Measurements from ENCODE around the gene SLCO3A1.

Gene SLCO3A1

DNA sequence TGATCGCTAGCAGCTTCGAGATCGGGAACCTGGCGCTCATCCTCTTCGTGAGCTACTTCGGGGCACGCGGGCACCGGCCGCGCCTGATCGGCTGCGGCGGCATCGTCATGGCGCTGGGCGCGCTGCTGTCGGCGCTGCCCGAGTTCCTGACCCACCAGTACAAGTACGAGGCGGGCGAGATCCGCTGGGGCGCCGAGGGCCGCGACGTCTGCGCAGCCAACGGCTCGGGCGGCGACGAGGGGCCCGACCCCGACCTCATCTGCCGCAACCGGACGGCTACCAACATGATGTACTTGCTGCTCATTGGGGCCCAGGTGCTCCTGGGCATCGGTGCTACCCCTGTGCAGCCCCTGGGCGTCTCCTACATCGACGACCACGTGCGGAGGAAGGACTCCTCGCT lies 62.5 kb downstream of the SLCO3A1 start:
- no peak for DNase-seq

DNA sequence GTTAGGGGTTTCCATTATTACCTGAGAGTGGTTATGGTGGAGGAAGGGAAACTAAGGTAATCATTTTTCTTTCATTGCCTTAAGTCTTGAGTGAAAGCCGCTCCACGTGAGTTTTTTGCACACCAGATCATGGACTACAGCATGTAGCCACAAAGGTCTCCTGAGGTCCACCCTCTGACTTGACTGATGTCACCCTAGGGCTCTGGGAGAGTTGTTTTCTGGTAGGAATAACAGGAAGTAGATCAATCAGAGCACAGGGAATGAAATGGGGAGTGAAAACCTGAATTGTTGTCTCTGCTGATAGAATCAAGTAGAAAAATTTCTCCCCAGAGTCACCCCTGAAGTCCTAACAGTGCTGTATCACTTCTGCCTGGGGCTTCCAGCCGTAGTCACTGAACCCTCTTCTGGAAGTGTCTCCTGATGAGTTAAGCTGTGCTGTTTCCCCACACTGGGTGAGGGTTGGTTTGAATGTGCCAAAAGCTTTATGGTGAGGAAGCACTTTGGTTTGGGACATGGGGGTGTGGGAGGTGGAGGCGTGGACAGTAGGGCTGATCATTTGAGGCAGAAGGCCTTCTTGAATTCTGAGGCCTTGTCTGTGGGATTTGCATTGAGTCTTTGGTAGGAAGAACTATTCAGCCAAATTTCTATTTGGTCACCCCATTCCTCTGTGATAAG lies 64.3 kb downstream of the SLCO3A1 start:
- no peak for DNase-seq

DNA sequence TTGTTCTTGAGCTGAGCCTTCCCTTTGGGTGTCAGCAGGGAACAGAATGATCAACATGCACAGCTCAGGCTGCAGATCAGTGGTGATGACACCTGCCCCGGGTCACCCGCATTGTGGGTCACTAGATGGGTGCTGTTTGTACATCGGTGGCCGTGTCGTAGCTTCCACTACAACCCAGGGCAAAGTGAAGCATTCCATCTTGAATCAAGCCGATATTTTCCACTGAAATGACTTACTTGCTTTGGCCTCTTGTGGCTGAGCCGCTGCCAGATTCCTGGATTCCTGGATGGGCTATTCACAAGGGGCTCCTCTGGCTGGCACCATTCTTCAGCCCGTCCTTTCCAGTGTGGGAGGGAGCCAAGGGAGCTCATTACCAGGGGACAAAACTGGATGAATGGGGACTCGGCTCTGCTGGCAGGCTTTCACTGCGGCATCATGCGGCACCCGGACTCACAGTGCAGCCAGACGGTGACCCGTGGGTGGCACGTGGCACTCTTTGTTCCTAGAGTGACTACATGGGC lies 65.6 kb downstream of the SLCO3A1 start:
- DNase-seq = no peak

GRCh38 chr15:91921188-91921842 lies 67.8 kb downstream of the SLCO3A1 start:
- DNase-seq = no peak

DNA sequence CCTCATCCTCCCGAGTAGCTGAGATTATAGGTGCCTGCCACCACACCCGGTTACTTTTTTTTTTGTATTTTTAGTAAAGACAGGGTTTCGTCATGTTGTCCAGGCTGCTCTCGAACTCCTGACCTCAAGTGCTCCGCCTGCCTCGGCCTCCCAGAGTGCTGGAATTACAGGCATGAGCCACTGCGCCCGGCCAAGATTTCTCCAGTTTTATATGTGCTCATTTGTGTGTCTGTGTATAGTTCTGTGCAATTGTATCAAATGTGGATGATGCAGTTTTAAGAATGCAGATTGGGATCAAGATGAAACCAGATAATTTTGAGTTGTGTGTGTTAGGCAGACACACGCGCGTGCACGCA lies 68.3 kb downstream of the SLCO3A1 start:
- DNase-seq = no peak

GRCh38 chr15:91922646-91923547 lies 69.4 kb downstream of the SLCO3A1 start:
- DNase-seq = no peak

- DNase-seq = no peak
Measured at GRCh38 chr15:91924183-91924582, 70.7 kb downstream of the SLCO3A1 start.

DNA sequence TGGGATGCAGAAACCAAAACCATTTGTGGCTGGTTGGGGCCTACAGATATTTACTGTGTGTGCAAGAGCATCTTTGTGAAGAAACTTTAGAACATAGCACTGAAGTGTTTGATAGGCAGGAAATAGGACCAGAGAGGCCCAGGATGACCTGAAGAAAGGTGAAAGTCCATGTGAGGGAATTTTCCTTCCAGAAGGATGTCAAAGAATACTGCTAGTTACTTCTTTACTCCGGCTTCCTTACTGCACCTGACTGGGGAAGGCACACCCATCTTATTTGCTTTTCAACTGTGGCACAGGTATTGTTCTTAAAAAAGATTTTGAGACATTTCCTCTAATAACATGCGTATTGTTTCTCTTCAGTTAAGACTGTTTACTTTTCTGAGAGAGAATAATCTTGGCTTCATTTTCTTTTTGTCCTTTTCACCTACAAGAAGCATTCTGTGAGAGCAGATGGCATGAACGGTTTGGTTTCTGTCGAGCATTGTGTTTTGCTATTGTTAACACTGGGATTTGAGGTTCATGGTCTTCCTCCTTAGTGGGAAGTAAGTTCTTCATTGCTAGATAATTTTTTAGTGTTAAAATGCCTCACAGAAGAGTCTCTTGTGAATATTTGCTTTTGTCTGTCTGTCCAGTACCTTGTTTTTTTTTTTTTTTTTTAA lies 71.5 kb downstream of the SLCO3A1 start:
- DNase-seq = no peak

DNA sequence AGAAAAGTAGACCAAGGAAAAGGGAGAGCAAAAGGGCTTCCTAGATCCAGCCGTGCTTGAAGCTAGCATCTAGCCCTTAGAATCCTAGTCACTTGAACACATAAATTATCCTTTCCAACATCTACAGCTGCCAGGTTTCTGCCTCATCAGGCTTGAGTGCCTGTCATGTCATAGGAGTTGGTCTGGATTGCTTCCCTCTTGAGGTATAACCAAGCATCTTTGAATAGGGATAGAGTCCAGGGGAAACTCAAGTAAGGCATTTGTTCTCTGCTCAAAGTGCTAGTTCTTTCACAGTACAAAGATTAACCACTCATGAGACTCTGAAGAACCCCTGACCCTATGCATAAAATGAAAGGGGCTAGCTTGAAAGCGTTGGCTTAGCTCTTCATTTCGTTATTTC lies 72.3 kb downstream of the SLCO3A1 start:
- DNase-seq = no peak

GRCh38 chr15:91926908-91927270 lies 73.4 kb downstream of the SLCO3A1 start:
- no peak for DNase-seq

GRCh38 chr15:91927585-91927984 lies 74.1 kb downstream of the SLCO3A1 start:
- no peak for DNase-seq

DNA sequence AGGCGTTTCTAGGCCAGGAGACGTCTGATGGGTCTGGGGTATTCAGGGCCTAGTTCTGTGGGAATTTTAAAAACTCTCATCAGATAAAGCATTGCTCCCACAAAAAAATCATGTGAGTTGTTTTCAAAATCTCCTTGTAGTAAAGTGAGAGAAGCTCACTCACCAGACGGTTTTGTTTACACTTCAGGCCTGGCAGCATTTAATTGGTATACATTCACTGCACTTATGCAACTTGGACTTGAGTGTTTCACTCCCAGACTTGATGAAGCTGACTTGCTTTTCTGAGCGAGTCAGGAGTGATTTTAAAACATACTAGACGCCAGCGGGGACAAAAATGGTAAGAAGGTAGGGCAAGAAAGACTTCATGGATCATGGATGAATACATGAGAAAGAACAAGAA lies 75.2 kb downstream of the SLCO3A1 start:
- DNase-seq = no peak

GRCh38 chr15:91929509-91929908 lies 76.0 kb downstream of the SLCO3A1 start:
- no peak for DNase-seq

- no peak for DNase-seq
Measured at GRCh38 chr15:91930092-91930491, 76.6 kb downstream of the SLCO3A1 start.

GRCh38 chr15:91936182-91936775 lies 82.8 kb downstream of the SLCO3A1 start:
- no peak for DNase-seq

GRCh38 chr15:91936927-91937326 lies 83.4 kb downstream of the SLCO3A1 start:
- DNase-seq = no peak

DNA sequence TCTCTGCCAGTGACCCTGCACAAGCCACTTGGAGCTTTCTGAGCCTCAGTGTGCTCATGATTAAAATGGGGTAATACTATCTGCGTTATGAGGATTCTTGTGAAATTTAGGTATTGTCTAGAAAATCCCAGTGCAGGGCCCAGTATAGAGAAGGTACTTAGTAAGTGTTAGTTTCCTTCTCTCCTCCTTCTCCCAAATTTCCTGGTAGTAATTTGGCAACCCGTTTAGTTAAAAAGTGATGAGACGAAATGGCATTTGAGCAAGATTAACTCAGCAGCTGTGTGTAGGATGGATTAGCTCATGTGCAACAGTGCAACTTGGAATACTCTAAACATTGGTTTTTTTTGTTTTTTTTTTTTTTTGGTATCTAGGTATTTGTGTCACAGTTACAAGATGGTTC lies 84.6 kb downstream of the SLCO3A1 start:
- no peak for DNase-seq

DNA sequence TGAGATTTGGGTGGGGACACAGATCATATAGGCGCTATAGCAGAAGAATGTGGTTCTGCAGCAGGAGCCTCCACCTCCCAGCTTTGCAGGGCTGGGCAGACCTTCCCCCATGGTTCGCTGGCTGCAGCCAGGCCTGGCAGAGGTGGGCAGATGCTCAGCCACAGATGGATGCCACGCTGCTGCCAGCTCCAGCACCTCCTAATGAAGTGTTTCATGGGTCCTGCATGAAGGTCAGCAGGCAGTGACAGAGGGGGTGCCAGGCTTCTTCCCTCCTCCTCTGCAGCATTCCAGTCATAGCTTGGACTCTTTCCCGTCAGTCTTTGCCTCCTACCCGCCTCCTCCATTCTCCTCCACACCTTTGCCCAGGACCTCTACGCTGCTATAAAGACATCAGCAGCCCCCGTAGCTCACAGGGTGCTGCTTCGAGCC lies 85.9 kb downstream of the SLCO3A1 start:
- no peak for DNase-seq

GRCh38 chr15:91940496-91941381 lies 87.2 kb downstream of the SLCO3A1 start:
- DNase-seq = no peak

DNA sequence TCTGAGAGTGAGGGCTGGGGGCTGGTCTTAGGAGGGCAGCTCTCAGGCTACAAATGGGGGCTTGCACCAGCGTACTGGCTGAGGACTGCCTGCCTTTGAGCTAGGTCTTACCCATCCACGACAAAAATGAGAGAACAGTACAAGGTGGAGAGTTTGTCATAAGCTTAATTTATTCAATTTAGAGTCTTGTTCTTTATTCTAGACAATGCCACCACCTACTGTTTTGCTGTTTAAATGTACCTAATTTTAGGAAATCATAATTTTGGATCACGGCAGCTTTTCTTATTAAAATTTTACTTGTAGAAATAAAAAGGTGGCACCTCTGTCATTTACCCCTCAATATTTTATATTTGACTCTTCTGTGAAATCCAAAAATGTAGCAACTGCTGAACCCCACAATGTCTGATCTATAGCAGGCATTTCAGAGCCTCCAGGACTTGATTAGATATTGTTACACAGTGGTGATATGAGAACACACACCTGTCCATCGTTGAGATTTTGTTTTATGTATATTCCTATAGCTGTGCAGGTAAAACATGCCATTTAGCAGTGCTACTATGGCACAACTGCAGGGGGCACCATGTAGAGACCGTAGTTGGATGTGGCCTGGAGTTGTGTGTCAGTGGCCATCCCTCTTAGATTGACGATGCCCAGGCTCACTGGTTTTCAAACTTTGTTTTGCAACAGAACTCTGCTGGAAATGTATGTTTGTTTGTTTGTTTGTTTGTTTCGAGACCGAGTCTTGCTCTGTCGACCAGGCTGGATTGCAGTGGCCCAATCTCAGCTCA lies 88.6 kb downstream of the SLCO3A1 start:
- no peak for DNase-seq
